Measurements from ENCODE around the gene DUSP22.

GRCh38 chr6:259316-259715, 33.0 kb upstream of the DUSP22 start:
- TF ChIP-seq CTCF (IDR thresholded peaks at IDR 0.05) (no peak), POLR2A (IDR thresholded peaks at IDR 0.05; ENCODE audit: low read length) (no peak), MAX (IDR thresholded peaks at IDR 0.05) (no peak), ESRRA (IDR thresholded peaks at IDR 0.05; ENCODE audit: borderline replicate concordance, low read length) (no peak), JUNB (IDR thresholded peaks at IDR 0.05) (no peak), JUN (IDR thresholded peaks at IDR 0.05) (no peak), HEYL (CRISPR knock-in tag; IDR thresholded peaks at IDR 0.05) (no peak), RCOR1 (IDR thresholded peaks at IDR 0.05; ENCODE audit: low read depth, low read length) (no peak)
